Measurements from ENCODE around the gene TTYH3. TPM values are rescaled to one million over a fixed set of nuclear protein-coding genes. Genes with fewer than 3 reads are reported as not detected.
"Not testable (repeated sequence)": the region's sequence is repeated elsewhere in the genome, so short reads cannot be mapped to it uniquely, and the experiment has no call there.

TTYH3 gene
- total and polyA plus RNA-seq, 9 of the 15 experiments (the other 6 are each of a cell fraction or from before 2014, with no cell fraction given) = 0.01 to 5.5 (median 1.1) TPM

DNA sequence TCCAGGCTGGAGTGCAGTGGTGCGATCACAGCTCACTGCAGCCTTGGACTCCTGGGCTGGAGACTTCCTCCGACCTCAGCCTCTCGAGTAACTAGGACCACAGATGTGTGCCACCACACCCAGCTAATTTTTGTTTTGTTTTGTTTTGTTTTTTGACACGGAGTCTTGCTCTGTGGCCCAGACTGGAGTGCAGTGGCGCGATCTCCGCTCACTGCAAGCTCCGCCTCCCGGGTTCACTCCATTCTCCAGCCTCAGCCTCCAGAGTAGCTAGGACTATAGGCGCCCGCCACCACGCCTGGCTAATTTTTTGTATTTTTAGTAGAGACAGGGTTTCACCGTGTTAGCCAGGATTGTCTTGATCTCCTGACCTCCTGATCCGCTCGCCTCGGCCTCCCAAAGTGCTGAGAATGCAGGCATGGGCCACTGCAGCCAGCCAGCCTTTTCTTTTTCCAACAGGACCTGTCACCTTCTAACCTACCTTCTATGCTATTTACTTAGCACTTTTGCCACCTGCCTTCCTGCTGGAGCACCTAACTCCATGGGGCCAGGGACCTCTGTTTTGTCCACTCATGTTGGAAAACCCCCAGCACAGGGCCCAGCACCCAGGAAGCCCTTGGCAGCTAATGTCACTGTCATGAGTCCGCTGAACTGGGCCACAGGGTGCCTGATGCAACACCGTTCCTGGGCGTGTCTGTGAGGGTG is 61.8 kb downstream of the TTYH3 start (continued):
- TF ChIP-seq ATF3 (IDR thresholded peaks at IDR 0.05) = peak; percentile 95
- TF ChIP-seq ATF3 (CRISPR knock-in tag; conservative IDR thresholded peaks at IDR 0.05) = not testable (repeated sequence)

- intact Hi-C loops (cut with micrococcal nuclease) = not testable (repeated sequence)
- peak; percentile 81 for FAIRE-seq
- WGBS (ENCODE audit: insufficient coverage, low coverage, missing lambda C conversion rate) = 46% methylated on average over 8 of the region's 8 CpGs
Measured at GRCh38 chr7:2694122-2694436, 62.3 kb downstream of the TTYH3 start.

More at GRCh38 chr7:2694122-2694436, 62.3 kb downstream of the TTYH3 start:
- DNase-seq (ENCODE audit: extremely low read depth in 1 of 4, low spot score in 3 of 4); in situ Hi-C loops (cut with MboI); H3K27ac ChIP-seq (ENCODE audit: extremely low read depth, low read depth, low read length); H4K20me1 ChIP-seq (replicated peaks; ENCODE audit: control insufficient read depth, insufficient read depth, low read length); H3K79me2 ChIP-seq (ENCODE audit: control insufficient read depth, insufficient read depth, low read length); H3K9me3 ChIP-seq (replicated peaks; ENCODE audit: control insufficient read depth, insufficient read depth, low read depth, low read length); H3K4me1 ChIP-seq (replicated peaks in 1 of 2; ENCODE audit: control insufficient read depth in 2 of 2, insufficient read depth in 2 of 2, low read length in 2 of 2); ATAC-seq; H3K36me3 ChIP-seq (ENCODE audit: control insufficient read depth, insufficient read depth, low read length); H3K4me2 ChIP-seq (ENCODE audit: insufficient read depth, low read length); CTCF ChIA-PET (ENCODE audit: low intra/inter-chr PET ratio); BruUV-seq (replicated peaks); H3K9me1 ChIP-seq (ENCODE audit: control insufficient read depth, insufficient read depth, low read length); H3K4me3 ChIP-seq; H3K9ac ChIP-seq (ENCODE audit: insufficient read depth in 1 of 2, low read depth in 2 of 2, low read length in 2 of 2); TF ChIP-seq JUN (CRISPR knock-in tag; IDR thresholded peaks at IDR 0.05; ENCODE audit: borderline replicate concordance); ATF3 (CRISPR knock-in tag; conservative IDR thresholded peaks at IDR 0.05); NR2C2 (CRISPR knock-in tag; IDR thresholded peaks at IDR 0.05); CEBPG (CRISPR knock-in tag; IDR thresholded peaks at IDR 0.05): not testable (repeated sequence)
- TF ChIP-seq ZNF175 (CRISPR knock-in tag; IDR thresholded peaks at IDR 0.05; ENCODE audit: low read depth) = peak; percentile 52
- peak in 1 of 2 experiments; percentile 38; a peak in 1 of 4 replicates for TF ChIP-seq NRF1 (conservative IDR thresholded peaks at IDR 0.05 in 1 of 2, IDR thresholded peaks at IDR 0.05 in 1 of 2)
- 0 out of 2 replicates have a peak, but pooled peaks have one; percentile 2 for TF ChIP-seq C11orf30 (IDR thresholded peaks at IDR 0.05; ENCODE audit: low read depth)
- TF ChIP-seq JUN (IDR thresholded peaks at IDR 0.05; ENCODE audit: borderline replicate concordance, low read depth, low read length) = 0 out of 2 replicates have a peak, but pooled peaks have one; percentile 3
- peak; percentile 62 for TF ChIP-seq RBFOX2 (IDR thresholded peaks at IDR 0.05; ENCODE audit: low read depth, low read length)
- TF ChIP-seq ATF3 (IDR thresholded peaks at IDR 0.05) = peak; percentile 53; the same call in 1 of the 2 replicates
- TF ChIP-seq NR2C2 (tag; IDR thresholded peaks at IDR 0.05) = peak; percentile 60; the same call in 1 of the 2 replicates
- TF ChIP-seq ZNF584 (CRISPR knock-in tag; IDR thresholded peaks at IDR 0.05; ENCODE audit: low read depth) = peak; percentile 46; the same call in 1 of the 2 replicates
- peak in 1 of 2 experiments; percentile 72; a peak in 2 of 4 replicates for TF ChIP-seq CEBPG (tag; conservative IDR thresholded peaks at IDR 0.05 in 1 of 2, IDR thresholded peaks at IDR 0.05 in 1 of 2)
- H3K27me3 ChIP-seq (ENCODE audit: control insufficient read depth in 2 of 2, insufficient read depth in 2 of 2, low read length in 2 of 2) = peaks cover 21 to 42% of the 10 kb centered on the region in 2 experiments
- POLR2A ChIA-PET = interaction anchor here (0.7 to 1.2 kb wide), 2 partner anchors 16 to 21 kb away, joined by 3 to 6 read pairs; no protein-coding TSS in a partner anchor
- peak overlapping the region; percentile 45; the same call in 1 of the 2 replicates for H2AFZ ChIP-seq (ENCODE audit: low read depth, low read length)
